Activated naive CD8-positive, alpha-beta T cell treated with anti-CD3 and anti-CD28 coated beads, Interleukin-2, amount 10 ng/mL, durations not matched to agents 7 days and 5 days (primary cell): ENCODE measurements around the gene HTRA2. TPM values are rescaled to one million over a fixed set of nuclear protein-coding genes. Genes with fewer than 3 reads are reported as not detected.

Experiments
- ATAC-seq: fragments of 150-1000 bp; cut with Tn5 transposase; one replicate; pipeline ENCODE4 v1.10.0; 2021; ENCODE audit warnings: low read depth, moderate library complexity
- POLR2A ChIA-PET: fragments of 350-600 bp; sonication (Branson Sonifier 250); formaldehyde crosslinking; loops from one replicate; lab custom pipeline; 2021; ENCODE audit warnings: antibody characterized with exemption; lab: Charles Lee
- DNase-seq: peaks from one replicate; pipeline ENCODE4 v3.0.0; 2021
- H3K27ac Mint-ChIP-seq: one replicate; pipeline ENCODE4 v1.8.0; 2022; ENCODE audit warnings: mild to moderate bottlenecking, mixed read lengths
- H3K27me3 Mint-ChIP-seq: one replicate; pipeline ENCODE4 v1.8.0; 2022; ENCODE audit warnings: mild to moderate bottlenecking, moderate library complexity, mixed read lengths
- H3K36me3 Mint-ChIP-seq: one replicate; pipeline ENCODE4 v1.8.0; 2021; ENCODE audit warnings: mild to moderate bottlenecking, mixed read lengths
- H3K4me1 Mint-ChIP-seq: one replicate; pipeline ENCODE4 v1.8.0; 2021; ENCODE audit warnings: mixed read lengths
- H3K4me3 Mint-ChIP-seq: one replicate; pipeline ENCODE4 v1.8.0; 2022; ENCODE audit warnings: mild to moderate bottlenecking, moderate library complexity, mixed read lengths
- H3K9me3 Mint-ChIP-seq: one replicate; pipeline ENCODE4 v1.8.0; 2021; ENCODE audit warnings: mixed read lengths
- total RNA-seq, 2 experiments: library from RNA; stranded (reverse); gene quantifications; one replicate each; pipeline ENCODE4 v1.2.3, GENCODE V29; 2021

The HTRA2 gene
- total RNA-seq, 2 experiments from 2014 or later: 46.6 to 47.4 TPM

DNA sequence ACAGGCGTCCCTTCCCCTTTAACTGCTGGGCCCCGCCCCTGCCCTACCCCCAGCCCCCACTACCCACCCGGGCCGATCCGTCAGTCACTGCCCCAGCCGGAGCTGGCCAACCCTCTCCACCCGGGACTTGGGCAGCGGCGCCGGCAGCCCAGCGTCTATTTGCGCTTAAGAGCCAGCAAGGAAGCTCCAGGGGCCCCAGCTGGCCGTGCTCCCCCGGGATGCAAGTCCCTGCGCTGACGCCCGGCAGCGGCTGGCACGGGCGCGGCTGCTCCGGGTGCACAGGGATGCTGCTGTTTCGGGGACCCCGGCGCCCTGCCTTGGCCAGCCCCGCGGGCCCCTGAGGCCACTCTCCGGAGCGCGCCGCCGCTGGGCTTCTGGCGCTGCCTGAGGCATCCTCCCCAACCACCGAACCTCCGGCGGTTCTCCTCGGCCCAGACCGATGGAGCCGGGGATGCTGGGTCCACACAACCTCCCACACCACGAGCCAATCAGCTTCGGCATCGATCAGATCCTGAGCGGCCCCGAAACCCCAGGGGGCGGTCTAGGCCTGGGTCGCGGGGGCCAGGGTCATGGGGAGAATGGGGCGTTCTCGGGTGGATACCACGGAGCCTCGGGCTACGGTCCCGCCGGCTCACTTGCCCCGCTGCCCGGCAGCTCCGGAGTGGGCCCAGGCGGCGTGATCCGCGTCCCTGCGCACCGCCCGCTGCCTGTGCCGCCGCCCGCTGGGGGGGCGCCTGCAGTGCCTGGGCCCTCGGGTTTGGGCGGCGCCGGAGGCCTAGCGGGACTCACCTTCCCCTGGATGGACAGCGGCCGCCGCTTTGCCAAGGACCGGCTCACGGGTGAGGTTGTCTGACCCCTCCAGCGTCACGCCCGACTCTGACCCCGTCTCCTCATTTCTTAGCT lies 15.1 kb upstream of the HTRA2 start, which contains the start of gene TLX2:
Gene TLX2 (plus strand): TSS at position 83 of the 903 bp plus-strand sequence. CDS start 357 bp downstream, at position 440.
- peak; percentile 16 for ATAC-seq
- peak within 1 kb of the TSS; percentile 78 for H3K4me3 Mint-ChIP-seq
- peaks cover 1% of the 10 kb centered on the region for H3K9me3 Mint-ChIP-seq
- H3K27me3 Mint-ChIP-seq: peaks cover 75% of the 10 kb centered on the region
- DNase-seq: peak; percentile 54
- POLR2A ChIA-PET: interaction anchor here (1.2 to 2.6 kb wide), 3 partner anchors 11 to 15 kb away, joined by 3 to 10 read pairs (median 3); partner anchors contain the start of genes AUP1, HTRA2 and LBX2
- peaks cover 5% of the 10 kb centered on the region for H3K36me3 Mint-ChIP-seq
- peak within 1 kb of the TSS; percentile 62 for H3K27ac Mint-ChIP-seq
- H3K4me1 Mint-ChIP-seq: peaks cover 20% of the 10 kb centered on the region

DNA sequence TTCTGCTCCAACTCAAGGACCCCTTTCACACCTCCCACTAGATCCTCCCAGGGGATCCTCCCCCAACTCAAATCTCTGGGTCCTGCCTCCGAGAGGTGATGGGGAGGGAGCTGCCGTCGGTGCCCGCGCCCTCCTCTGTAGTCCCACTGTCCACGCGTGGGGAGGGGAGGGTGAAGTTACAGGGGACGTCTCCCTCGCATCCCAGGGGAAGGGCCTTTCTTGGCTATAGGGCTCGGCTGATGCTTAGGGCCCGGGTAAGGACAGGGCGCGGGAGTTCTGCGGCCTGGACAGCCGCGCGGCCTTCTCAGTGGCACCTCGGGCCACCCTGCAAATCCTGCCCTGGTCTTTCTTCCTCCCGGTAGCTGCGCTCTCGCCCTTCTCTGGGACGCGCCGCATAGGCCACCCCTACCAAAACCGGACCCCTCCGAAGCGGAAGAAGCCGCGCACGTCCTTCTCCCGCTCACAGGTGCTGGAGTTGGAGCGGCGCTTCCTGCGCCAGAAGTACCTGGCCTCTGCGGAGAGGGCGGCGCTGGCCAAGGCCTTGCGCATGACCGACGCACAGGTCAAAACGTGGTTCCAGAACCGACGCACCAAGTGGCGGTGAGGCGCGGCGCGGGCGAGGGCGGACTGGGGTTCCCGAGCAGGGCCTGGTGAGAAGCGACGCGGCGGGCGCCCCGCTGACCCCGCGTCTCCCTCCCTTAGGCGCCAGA lies 14.3 kb upstream of the HTRA2 start:
- Mint-ChIP-seq H3K36me3 (peaks cover 5% of the 10 kb centered on the region), H3K4me3 (peak overlapping the region; percentile 78), H3K27me3 (peaks cover 79% of the 10 kb centered on the region), H3K9me3 (peaks cover 1% of the 10 kb centered on the region), H3K4me1 (peaks cover 18% of the 10 kb centered on the region), H3K27ac (peak overlapping the region; percentile 62)
- POLR2A ChIA-PET: interaction anchor here (0.9 to 2.6 kb wide), 7 partner anchors 11 to 52 kb away, joined by 3 to 10 read pairs (median 3); partner anchors contain the start of genes AUP1, HTRA2 and LBX2
- ATAC-seq (peak; percentile 1), DNase-seq (peak; percentile 49)

DNA sequence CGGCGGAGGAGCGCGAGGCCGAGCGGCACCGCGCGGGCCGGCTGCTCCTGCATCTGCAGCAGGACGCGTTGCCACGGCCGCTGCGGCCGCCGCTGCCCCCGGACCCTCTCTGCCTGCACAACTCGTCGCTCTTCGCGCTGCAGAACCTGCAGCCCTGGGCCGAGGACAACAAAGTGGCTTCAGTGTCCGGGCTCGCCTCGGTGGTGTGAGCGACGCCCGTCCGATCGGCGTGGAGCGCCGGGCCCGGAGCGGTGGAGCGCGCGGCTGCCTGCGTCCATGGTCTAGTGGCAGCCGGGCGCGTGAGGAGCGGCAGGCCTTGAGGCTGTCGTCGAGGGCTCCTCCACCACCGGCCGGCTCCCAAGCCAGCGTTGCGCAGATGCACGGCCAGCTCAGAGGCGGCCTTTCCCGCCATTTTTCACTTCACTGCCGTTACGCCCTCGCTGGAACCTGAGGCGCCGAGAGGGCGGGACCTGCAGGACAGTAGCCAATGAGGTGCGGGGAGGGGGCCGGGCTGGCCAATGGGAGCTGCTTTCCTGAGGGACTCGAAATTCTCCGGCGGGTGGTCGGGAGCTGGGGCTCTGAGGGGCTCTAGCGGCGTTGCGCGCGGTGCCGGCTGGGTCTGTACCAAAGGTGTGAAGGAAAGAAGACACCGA lies 13.6 kb upstream of the HTRA2 start:
- peak overlapping the region; percentile 81 for H3K4me3 Mint-ChIP-seq
- no peak overlapping the region for H3K27ac Mint-ChIP-seq
- POLR2A ChIA-PET: interaction anchor here (0.9 to 1.4 kb wide), 4 partner anchors 13 to 51 kb away, joined by 3 to 5 read pairs (median 4); partner anchors contain the start of genes AUP1 and HTRA2
- H3K36me3 Mint-ChIP-seq: peaks cover 5% of the 10 kb centered on the region
- H3K9me3 Mint-ChIP-seq: peaks cover 1% of the 10 kb centered on the region
- peak; percentile 82 for DNase-seq
- peaks cover 81% of the 10 kb centered on the region for H3K27me3 Mint-ChIP-seq
- H3K4me1 Mint-ChIP-seq: peaks cover 16% of the 10 kb centered on the region
- ATAC-seq: peak; percentile 77

DNA sequence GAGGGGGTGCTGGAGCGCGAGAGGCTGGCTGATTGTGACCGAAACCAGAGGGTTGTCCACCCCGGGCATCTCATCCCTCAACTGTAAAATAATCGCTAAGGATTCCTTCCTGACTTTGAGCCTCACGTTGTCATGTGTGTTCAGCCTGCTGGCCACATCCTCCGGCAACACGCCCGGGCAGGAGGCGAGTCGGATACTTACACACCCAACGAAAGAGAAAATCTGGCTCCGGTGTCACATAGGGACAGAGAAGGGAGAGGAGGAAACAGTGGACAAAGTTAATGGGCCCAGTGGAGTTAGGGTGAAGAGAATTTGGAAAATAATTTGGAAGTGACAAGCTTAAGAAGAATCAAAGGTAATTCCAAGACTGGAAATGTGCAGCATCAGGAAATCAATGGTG lies 13.1 kb upstream of the HTRA2 start:
- POLR2A ChIA-PET: interaction anchor here (1.1 to 1.4 kb wide), 3 partner anchors 13 to 17 kb away, joined by 3 to 5 read pairs (median 4); partner anchors contain the start of genes AUP1 and HTRA2
- peaks cover 5% of the 10 kb centered on the region for H3K36me3 Mint-ChIP-seq
- ATAC-seq (no peak), DNase-seq (no peak)
- H3K9me3 Mint-ChIP-seq: peaks cover 1% of the 10 kb centered on the region
- no peak overlapping the region for H3K27ac Mint-ChIP-seq
- peak overlapping the region; percentile 81 for H3K4me3 Mint-ChIP-seq
- peaks cover 16% of the 10 kb centered on the region for H3K4me1 Mint-ChIP-seq
- H3K27me3 Mint-ChIP-seq: peaks cover 78% of the 10 kb centered on the region

DNA sequence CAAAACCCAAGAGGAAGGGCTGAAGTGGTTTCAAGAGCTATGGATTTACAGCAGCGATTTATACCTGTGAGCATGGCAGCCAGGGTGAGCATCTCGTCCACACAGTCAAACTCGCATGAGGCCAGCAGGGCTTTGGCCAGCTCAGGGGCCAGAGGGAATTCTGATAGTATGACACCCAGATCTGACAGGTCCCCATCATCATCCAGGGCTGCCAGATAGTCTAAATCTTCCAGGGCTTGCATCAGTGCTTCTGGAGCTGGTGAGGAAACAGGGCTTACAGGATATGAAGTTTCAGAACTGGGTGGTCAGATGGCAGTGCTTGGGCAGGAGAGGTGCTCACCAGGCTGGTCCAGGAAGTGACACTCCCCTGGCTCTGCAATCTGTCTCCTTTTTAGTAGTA lies 7.2 kb upstream of the HTRA2 start:
- DNase-seq (no peak), ATAC-seq (no peak)
- Mint-ChIP-seq H3K4me1 (peaks cover 14% of the 10 kb centered on the region), H3K36me3 (peaks cover 16% of the 10 kb centered on the region), H3K9me3 (peaks cover 2% of the 10 kb centered on the region), H3K27ac (no peak overlapping the region), H3K27me3 (peaks cover 33% of the 10 kb centered on the region), H3K4me3 (no peak overlapping the region)
- POLR2A ChIA-PET: interaction anchor here (1.0 kb wide), 1 partner anchor 13 kb away, joined by 4 read pairs; no protein-coding TSS in a partner anchor

DNA sequence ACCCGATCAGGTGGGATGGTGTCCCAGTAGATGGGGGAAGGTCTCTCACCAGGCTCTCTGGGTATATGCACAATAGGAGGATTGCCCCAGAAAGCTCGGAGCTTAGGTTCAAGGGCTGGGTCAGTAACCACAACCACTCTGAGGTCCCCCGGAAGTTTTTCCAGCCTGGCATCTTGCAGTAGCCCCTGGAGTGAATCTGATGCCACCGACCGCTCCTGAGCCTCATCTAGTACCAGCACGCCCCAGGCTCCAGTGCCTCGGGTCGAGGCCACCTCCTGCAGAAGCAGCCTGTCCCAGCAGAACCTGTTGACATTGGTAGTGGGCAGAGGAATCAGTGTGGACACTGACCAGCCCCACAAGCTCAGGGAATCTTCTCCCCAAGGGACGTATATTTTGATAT lies 5.7 kb upstream of the HTRA2 start:
- Mint-ChIP-seq H3K4me3 (no peak overlapping the region), H3K9me3 (peaks cover 2% of the 10 kb centered on the region), H3K36me3 (peaks cover 26% of the 10 kb centered on the region), H3K4me1 (peaks cover 26% of the 10 kb centered on the region), H3K27me3 (peaks cover 20% of the 10 kb centered on the region), H3K27ac (no peak overlapping the region)
- no peak for DNase-seq
- POLR2A ChIA-PET: no interaction called here
- ATAC-seq: no peak

DNA sequence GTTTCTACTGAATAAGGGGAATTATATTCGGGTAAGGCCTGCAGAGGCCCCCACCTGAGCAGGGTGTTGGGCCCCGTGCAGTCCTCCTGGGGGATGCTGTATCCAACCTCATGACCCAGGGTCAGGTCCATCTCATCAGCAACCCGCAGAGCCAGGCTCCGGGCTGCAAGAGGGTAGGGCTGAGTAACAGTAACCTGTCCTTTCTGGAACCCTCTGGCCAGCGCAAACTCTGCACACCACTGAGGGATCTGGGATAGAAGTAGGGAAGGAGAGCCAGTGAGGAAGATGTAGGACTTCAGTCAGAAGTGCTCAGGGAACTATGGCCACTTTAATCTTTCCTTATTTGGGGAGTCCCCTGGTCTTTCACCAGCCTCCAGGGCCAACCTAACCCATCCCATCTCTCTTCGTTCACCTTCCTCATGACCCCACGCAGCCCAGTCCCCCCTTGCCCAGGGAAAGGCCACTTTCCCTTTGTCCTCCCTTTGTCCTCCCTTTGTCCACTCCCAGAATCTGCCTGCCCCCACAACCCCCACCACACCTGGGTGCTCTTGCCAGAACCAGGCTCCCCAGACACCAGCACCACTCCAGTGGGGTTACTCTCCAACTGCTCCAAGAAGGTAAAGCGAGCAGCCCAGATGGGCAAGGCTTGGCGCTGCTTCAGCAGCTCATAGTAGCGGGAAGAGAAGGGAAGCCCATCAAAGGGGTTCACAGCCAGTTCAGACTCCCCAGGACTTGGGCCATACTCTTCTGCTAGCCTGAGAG lies 4.6 kb upstream of the HTRA2 start:
- H3K4me1 Mint-ChIP-seq: peaks cover 26% of the 10 kb centered on the region
- ATAC-seq (no peak), DNase-seq (no peak)
- peaks cover 29% of the 10 kb centered on the region for H3K36me3 Mint-ChIP-seq
- peaks cover 2% of the 10 kb centered on the region for H3K9me3 Mint-ChIP-seq
- H3K4me3 Mint-ChIP-seq: no peak overlapping the region
- POLR2A ChIA-PET: no interaction called here
- peaks cover 10% of the 10 kb centered on the region for H3K27me3 Mint-ChIP-seq
- no peak overlapping the region for H3K27ac Mint-ChIP-seq

DNA sequence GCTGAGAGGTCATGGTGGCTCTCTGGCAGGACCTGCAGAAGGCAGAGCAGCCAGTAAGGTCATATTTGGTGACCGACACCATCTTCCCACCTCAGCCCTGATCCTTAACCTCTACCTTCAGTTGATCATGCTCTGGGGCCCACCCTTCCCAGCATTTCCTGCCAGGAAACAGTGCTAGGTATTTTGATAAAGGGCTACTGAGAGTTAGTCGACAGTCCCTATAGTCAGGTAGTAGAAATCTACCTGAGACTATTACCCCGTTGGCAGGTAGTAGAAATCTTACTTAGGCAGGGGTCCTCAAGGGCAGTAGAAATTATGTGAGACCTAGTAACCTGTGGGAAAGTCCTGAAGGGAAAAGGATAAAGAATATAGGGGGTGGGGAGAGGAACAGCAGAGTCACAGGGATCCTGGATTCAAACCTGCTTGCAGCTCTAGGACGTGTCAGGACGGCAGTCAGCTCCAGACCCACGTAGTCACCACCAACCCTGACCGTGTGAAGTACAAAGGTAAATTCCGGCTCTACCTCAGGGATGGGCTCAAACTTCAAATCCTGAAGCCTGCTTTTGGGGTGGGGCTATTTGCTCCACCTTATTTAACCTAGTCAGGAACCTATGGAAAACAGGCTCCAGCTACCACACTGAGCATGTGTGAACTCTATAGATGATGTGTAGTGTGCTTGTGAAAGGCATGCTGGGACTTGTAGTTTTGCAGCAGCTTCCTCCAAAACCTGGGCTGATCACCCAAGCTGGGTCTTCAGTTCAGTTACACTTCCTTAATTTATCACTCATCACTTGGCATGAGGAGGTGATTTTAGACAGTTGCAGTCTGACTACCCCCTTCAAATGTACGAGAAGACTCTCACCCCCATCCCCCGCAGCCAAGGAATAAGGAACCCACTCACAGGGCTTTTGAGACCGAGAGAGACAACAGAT lies 3.8 kb upstream of the HTRA2 start, which contains the start of gene DQX1:
Gene DQX1 (minus strand): TSS at position 515 of the 932 bp plus-strand sequence. CDS start 502 bp downstream, at position 13.
- Mint-ChIP-seq H3K36me3 (peaks cover 31% of the 10 kb centered on the region), H3K9me3 (peaks cover 2% of the 10 kb centered on the region), H3K4me1 (peaks cover 31% of the 10 kb centered on the region), H3K27me3 (peaks cover 3% of the 10 kb centered on the region), H3K4me3 (no peak within 1 kb of the TSS), H3K27ac (peak within 1 kb of the TSS; percentile 12)
- POLR2A ChIA-PET: no interaction called here
- DNase-seq (no peak), ATAC-seq (no peak)

DNA sequence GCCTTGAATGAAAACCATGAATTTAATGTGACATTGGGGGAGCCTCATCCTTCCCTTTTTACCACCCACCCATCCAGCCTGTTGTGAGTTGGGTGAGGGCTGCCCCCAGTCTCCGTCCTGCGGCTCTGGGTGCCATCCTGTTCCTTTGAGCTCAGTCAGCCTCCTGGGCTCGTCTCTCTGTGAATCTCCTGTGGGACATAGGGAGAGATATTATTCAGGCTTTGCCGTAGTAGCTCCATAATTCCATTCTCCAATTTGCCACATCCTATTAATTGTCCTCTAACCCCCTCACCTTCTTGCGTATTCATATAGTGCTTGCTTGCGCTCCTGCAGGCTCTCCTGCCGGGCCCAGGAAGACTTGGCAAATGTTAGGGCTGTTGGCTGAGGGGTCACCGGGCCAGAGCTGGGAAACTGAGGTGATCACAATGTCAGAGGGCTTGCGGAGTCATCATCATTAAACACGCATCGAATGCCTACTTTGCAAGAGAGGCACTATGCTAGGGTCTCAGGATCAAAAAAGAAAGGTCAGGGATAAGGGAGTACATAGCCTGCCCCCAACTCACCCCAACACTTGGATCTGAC lies 3.0 kb upstream of the HTRA2 start:
- ATAC-seq (no peak), DNase-seq (no peak)
- H3K36me3 Mint-ChIP-seq: peaks cover 33% of the 10 kb centered on the region
- no peaks in the 10 kb centered on the region for H3K27me3 Mint-ChIP-seq
- no peak overlapping the region for H3K27ac Mint-ChIP-seq
- H3K4me1 Mint-ChIP-seq: peaks cover 36% of the 10 kb centered on the region
- peaks cover 2% of the 10 kb centered on the region for H3K9me3 Mint-ChIP-seq
- POLR2A ChIA-PET: interaction anchor here (1.4 kb wide), 1 partner anchor 9 kb away, joined by 4 read pairs; no protein-coding TSS in a partner anchor
- no peak overlapping the region for H3K4me3 Mint-ChIP-seq

DNA sequence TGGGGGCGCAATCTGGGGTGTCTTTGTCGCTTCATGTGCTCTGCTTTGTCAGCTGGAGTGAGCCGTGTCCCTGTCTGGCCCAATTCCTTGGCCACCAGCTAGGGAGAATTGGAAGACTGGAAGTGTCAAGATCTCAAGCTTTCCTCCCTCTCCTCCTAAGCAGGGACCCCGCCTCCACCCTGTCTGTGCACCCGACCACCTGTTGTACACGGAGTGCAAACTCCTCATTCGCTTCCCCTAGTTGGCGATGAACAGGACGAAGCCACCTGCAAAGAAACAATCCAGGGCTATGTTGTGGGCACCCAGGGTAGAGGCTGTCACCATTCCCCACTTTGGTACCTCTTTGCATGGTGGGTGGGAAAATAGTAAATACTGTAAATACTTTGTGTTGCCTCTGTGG lies 2.0 kb upstream of the HTRA2 start:
- ATAC-seq (no peak), DNase-seq (no peak)
- Mint-ChIP-seq H3K4me3 (peak overlapping the region; percentile 97), H3K36me3 (peaks cover 39% of the 10 kb centered on the region), H3K4me1 (peaks cover 41% of the 10 kb centered on the region), H3K27me3 (no peaks in the 10 kb centered on the region), H3K9me3 (peaks cover 2% of the 10 kb centered on the region), H3K27ac (peak overlapping the region; percentile 12)
- POLR2A ChIA-PET: interaction anchor here (1.4 to 5.2 kb wide), 3 partner anchors 10 to 71 kb away, joined by 4 to 54 read pairs (median 39); partner anchors contain the start of genes CCDC142, INO80B, TTC31 and WBP1
